PFSK-1 (cell line): ENCODE data around the gene A4GNT.

Experiments
- FOXP2 ChIP-seq: optimal IDR thresholded peaks from 2 replicates; pipeline ENCODE3; 2011; ENCODE audit warnings: borderline replicate concordance, control low read depth, inconsistent platforms; ENCODE audit not compliant: insufficient read depth; ENCODE audit errors: extremely low read length, extremely low read depth
- POLR2AphosphoS5 ChIP-seq: IDR thresholded peaks from 2 replicates; pipeline ENCODE4 v1.6.1; 2012; ENCODE audit warnings: low read depth, mild to moderate bottlenecking, control low read depth, low read length, moderate library complexity
- REST ChIP-seq, 2 experiments: IDR thresholded peaks; 2 replicates each; pipeline versions ENCODE4 v1.6.1 to v1.8.0; 2011 to 2012; ENCODE audit warnings: low read depth in 2 of 2, low read length in 2 of 2, control low read depth in 1 of 2, inconsistent platforms in 1 of 2, mild to moderate bottlenecking in 1 of 2, moderate library complexity in 1 of 2; ENCODE audit not compliant: insufficient read depth in 1 of 2
- SIN3A ChIP-seq: IDR thresholded peaks from 2 replicates; pipeline ENCODE4 v1.6.1; 2012; ENCODE audit warnings: mild to moderate bottlenecking, low read length, moderate library complexity, borderline replicate concordance; ENCODE audit not compliant: insufficient read depth
- TAF1 ChIP-seq: IDR thresholded peaks from 2 replicates; pipeline ENCODE4 v1.6.1; 2012; ENCODE audit warnings: low read length, control low read depth, borderline replicate concordance; ENCODE audit not compliant: insufficient read depth

Gene A4GNT

GRCh38 chr3:138093721-138094120, 38.5 kb downstream of the A4GNT start:
- TF ChIP-seq REST (IDR thresholded peaks at IDR 0.05; ENCODE audit: insufficient read depth in 1 of 2, low read depth in 2 of 2, low read length in 2 of 2) (no peak), SIN3A (no peak), FOXP2 (no peak), TAF1 (no peak), POLR2AphosphoS5 (no peak)

GRCh38 chr3:138092023-138092422, 40.2 kb downstream of the A4GNT start:
- TF ChIP-seq TAF1 (no peak), REST (IDR thresholded peaks at IDR 0.05; ENCODE audit: insufficient read depth in 1 of 2, low read depth in 2 of 2, low read length in 2 of 2) (no peak), SIN3A (no peak), FOXP2 (no peak), POLR2AphosphoS5 (no peak)

GRCh38 chr3:138089091-138089490, 43.1 kb downstream of the A4GNT start:
- TF ChIP-seq SIN3A, result no peak
- no peak for TF ChIP-seq TAF1
- no peak for TF ChIP-seq REST (IDR thresholded peaks at IDR 0.05; ENCODE audit: insufficient read depth in 1 of 2, low read depth in 2 of 2, low read length in 2 of 2)
- no peak for TF ChIP-seq POLR2AphosphoS5
- no peak for TF ChIP-seq FOXP2

GRCh38 chr3:138084196-138084595, 48.0 kb downstream of the A4GNT start:
- TF ChIP-seq TAF1 (no peak), POLR2AphosphoS5 (no peak), SIN3A (no peak), FOXP2 (no peak), REST (IDR thresholded peaks at IDR 0.05; ENCODE audit: insufficient read depth in 1 of 2, low read depth in 2 of 2, low read length in 2 of 2) (no peak)

- TF ChIP-seq SIN3A (no peak), REST (IDR thresholded peaks at IDR 0.05; ENCODE audit: insufficient read depth in 1 of 2, low read depth in 2 of 2, low read length in 2 of 2) (no peak), POLR2AphosphoS5 (no peak), FOXP2 (no peak), TAF1 (no peak)
Observed at GRCh38 chr3:138082992-138083386, 49.2 kb downstream of the A4GNT start.
